Transverse colon (tissue), 4 donors: ENCODE measurements around the gene DENND2A.

Source experiments
- EP300 ChIP-seq: sonication (generic); formaldehyde crosslinking; IDR thresholded peaks from one replicate; pipeline ENCODE4 v1.6.1; 2017; ENCODE audit warnings: antibody characterized with exemption, low read depth
- POLR2A ChIP-seq: fragments of 450-650 bp; IDR thresholded peaks from one replicate; pipeline ENCODE4 v1.6.1; 2016; ENCODE audit warnings: antibody characterized with exemption, mild to moderate bottlenecking, moderate library complexity
- POLR2AphosphoS5 ChIP-seq, 3 donors: sonication (generic); formaldehyde crosslinking; IDR thresholded peaks; one replicate each; pipeline ENCODE4 v1.6.1; 2016; ENCODE audit warnings: antibody characterized with exemption in 3 of 3
- TF ChIP-seq, protein P1 (sequence below), 5 experiments: fragments of 200-600 bp in 3 of 5; fragments of 450-650 bp in 2 of 5; sonication (generic) in 3 of 5; IDR thresholded peaks; 1 replicate in 2 of 5; 2 replicates in 3 of 5; pipeline ENCODE4 v1.5.1; 2016 to 2017; ENCODE audit warnings: antibody characterized with exemption in 5 of 5, inconsistent platforms in 3 of 5, mild to moderate bottlenecking in 2 of 5, moderate library complexity in 1 of 5

DNA sequence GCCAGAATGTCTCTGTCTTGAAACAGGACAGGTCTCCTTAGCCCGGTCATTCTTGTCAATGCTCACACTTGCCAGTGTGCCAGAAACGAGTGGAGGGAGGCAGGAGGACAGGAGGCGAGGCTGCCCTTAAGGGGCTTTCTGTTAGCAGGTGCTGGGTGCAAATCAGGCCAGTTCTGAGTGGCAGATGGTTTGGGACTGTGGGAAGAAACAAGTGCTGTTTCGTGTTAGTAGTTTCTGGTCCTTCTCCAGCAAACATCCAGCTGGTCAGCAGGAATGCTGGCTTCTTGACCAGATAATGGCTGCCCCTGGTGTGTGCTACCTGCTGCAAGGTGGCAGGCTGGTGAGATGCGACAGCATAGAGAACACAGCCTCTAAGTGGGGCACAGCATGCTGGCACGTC, 47.7 kb upstream of the DENND2A start:
- TF ChIP-seq, protein P1, sequence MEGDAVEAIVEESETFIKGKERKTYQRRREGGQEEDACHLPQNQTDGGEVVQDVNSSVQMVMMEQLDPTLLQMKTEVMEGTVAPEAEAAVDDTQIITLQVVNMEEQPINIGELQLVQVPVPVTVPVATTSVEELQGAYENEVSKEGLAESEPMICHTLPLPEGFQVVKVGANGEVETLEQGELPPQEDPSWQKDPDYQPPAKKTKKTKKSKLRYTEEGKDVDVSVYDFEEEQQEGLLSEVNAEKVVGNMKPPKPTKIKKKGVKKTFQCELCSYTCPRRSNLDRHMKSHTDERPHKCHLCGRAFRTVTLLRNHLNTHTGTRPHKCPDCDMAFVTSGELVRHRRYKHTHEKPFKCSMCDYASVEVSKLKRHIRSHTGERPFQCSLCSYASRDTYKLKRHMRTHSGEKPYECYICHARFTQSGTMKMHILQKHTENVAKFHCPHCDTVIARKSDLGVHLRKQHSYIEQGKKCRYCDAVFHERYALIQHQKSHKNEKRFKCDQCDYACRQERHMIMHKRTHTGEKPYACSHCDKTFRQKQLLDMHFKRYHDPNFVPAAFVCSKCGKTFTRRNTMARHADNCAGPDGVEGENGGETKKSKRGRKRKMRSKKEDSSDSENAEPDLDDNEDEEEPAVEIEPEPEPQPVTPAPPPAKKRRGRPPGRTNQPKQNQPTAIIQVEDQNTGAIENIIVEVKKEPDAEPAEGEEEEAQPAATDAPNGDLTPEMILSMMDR (IDR thresholded peaks at IDR 0.05) = no peak
- TF ChIP-seq POLR2A (no peak), EP300 (no peak), POLR2AphosphoS5 (IDR thresholded peaks at IDR 0.05) (no peak)
